K562 (cell line): Measurements from ENCODE around the gene ZKSCAN4. TPM values are rescaled to one million over a fixed set of nuclear protein-coding genes. Genes with fewer than 3 reads are reported as not detected.

Source experiments
- ADNP ChIP-seq: fragments of 200-800 bp; sonication (Bioruptor generic); IDR thresholded peaks from 2 replicates; pipeline ENCODE4 v1.6.1; 2016; ENCODE audit warnings: missing genetic modification characterization, missing compliant biosample characterization
- ATF7 ChIP-seq: fragments of 450-650 bp; IDR thresholded peaks from 2 replicates; pipeline ENCODE4 v1.7.1; 2014; ENCODE audit warnings: mild to moderate bottlenecking, moderate library complexity
- CREM ChIP-seq: IDR thresholded peaks from 2 replicates; pipeline ENCODE4 v1.6.1; 2014; ENCODE audit warnings: antibody characterized with exemption, low read depth
- E2F1 ChIP-seq: sonication (generic); formaldehyde crosslinking; IDR thresholded peaks from 2 replicates; pipeline ENCODE4 v1.8.1; 2023; ENCODE audit warnings: mild to moderate bottlenecking, missing genetic modification reagents, moderate library complexity
- ELF4 ChIP-seq: fragments of 450-650 bp; formaldehyde crosslinking; IDR thresholded peaks from 2 replicates; pipeline ENCODE4 v1.4.0; 2022; ENCODE audit warnings: missing genetic modification characterization
- HMGXB4 ChIP-seq: sonication (generic); formaldehyde crosslinking; IDR thresholded peaks from 2 replicates; pipeline ENCODE4 v1.8.1; 2023; ENCODE audit warnings: mild to moderate bottlenecking, missing genetic modification reagents
- HSF4 ChIP-seq: fragments of 250-450 bp; sonication (Bioruptor Pico); IDR thresholded peaks from 2 replicates; pipeline ENCODE4 v2.1.2; 2022; ENCODE audit warnings: mild to moderate bottlenecking, moderate library complexity, borderline replicate concordance
- PBX2 ChIP-seq, 2 experiments: IDR thresholded peaks in 1 of 2; conservative IDR thresholded peaks in 1 of 2; 2 replicates each; pipeline ENCODE4 v1.6.1; 2016; ENCODE audit warnings: low read depth in 2 of 2, mild to moderate bottlenecking in 1 of 2, missing compliant biosample characterization in 1 of 2, missing genetic modification characterization in 1 of 2, moderate library complexity in 1 of 2
- SMAD3 ChIP-seq: fragments of 450-650 bp; formaldehyde crosslinking; conservative IDR thresholded peaks from 2 replicates; pipeline ENCODE4 v1.4.0; 2020; ENCODE audit warnings: mild to moderate bottlenecking
- SRSF9 ChIP-seq: fragments of 200-400 bp; formaldehyde crosslinking; IDR thresholded peaks from 2 replicates; pipeline ENCODE4 v1.6.1; 2017; ENCODE audit warnings: low read depth, low read length, borderline replicate concordance
- ZBTB11 ChIP-seq, 3 experiments: fragments of 200-800 bp in 1 of 3; fragments of 250-450 bp in 1 of 3; fragments of 450-650 bp in 1 of 3; sonication (Bioruptor Pico) in 1 of 3; sonication (Bioruptor generic) in 1 of 3; formaldehyde crosslinking in 1 of 3; IDR thresholded peaks; 2 replicates each; pipeline versions ENCODE4 v1.6.1 to v1.8.0; 2016 to 2022; ENCODE audit warnings: mild to moderate bottlenecking in 2 of 3, missing genetic modification characterization in 2 of 3, missing compliant biosample characterization in 1 of 3, moderate library complexity in 1 of 3
- ZNF124 ChIP-seq: sonication (generic); formaldehyde crosslinking; IDR thresholded peaks from 2 replicates; pipeline ENCODE4 v1.8.1; 2022; ENCODE audit warnings: missing genetic modification reagents
- ZNF253 ChIP-seq: fragments of 250-450 bp; sonication (Bioruptor Pico); conservative IDR thresholded peaks from 2 replicates; pipeline ENCODE4 v1.6.1; 2021; ENCODE audit warnings: mild to moderate bottlenecking
- ZNF740 ChIP-seq, 3 experiments: fragments of 200-800 bp in 1 of 3; sonication (Bioruptor generic) in 1 of 3; sonication (generic) in 1 of 3; formaldehyde crosslinking in 1 of 3; IDR thresholded peaks; 2 replicates each; pipeline versions ENCODE4 v1.6.1 to v1.8.0; 2016 to 2022; ENCODE audit warnings: mild to moderate bottlenecking in 2 of 3, missing compliant biosample characterization in 2 of 3, missing genetic modification characterization in 2 of 3, missing genetic modification reagents in 1 of 3
- polyA plus RNA-seq, 8 experiments: library from polyadenylated mRNA; depleted of rRNA in 4 of 8; stranded (reverse) in 5 of 8; unstranded in 3 of 8; fragments of >200 nt; fragmentation: Nextera tagmentation in 2 of 8; fragmentation: Illumina TruSeq in 1 of 8; extraction: Ambion mirVana in 2 of 8; extraction: Trizol in 1 of 8; gene quantifications; 2 replicates each; pipeline versions ENCODE4 v1.2.1 to v1.2.3, GENCODE V29; 2011 to 2014; ENCODE audit warnings: inconsistent platforms in 1 of 8, missing spikeins in 1 of 8
- total RNA-seq, 7 experiments: library from RNA; depleted of rRNA in 6 of 7; stranded (reverse); fragments of >200 nt in 6 of 7; fragmentation: Illumina TruSeq in 2 of 7; extraction: Trizol in 2 of 7; gene quantifications; 2 replicates each; pipeline versions ENCODE4 v1.2.1 to v1.2.3, GENCODE V29; 2011 to 2021; ENCODE audit warnings: low replicate concordance in 1 of 7

Gene ZKSCAN4
- total and polyA plus RNA-seq, 9 of the 15 experiments (the other 6 are each of a cell fraction or from before 2014, with no cell fraction given) = 1.2 to 5.3 (median 4.7) TPM

- peak; percentile 62; the same call in 1 of the 2 replicates for TF ChIP-seq SMAD3 (CRISPR knock-in tag)
- no peak for TF ChIP-seq HSF4
- TF ChIP-seq CREM = peak; percentile 74
- peak; percentile 69; the same call in 1 of the 2 replicates for TF ChIP-seq E2F1 (CRISPR knock-in tag)
- peak; percentile 42; the same call in 1 of the 2 replicates for TF ChIP-seq ZNF740 (CRISPR knock-in tag; IDR thresholded peaks at IDR 0.05)
- no peak; a peak in 1 of 4 replicates for TF ChIP-seq ZNF740 (tag; IDR thresholded peaks at IDR 0.05)
- peak; percentile 81 for TF ChIP-seq ATF7
- no peak for TF ChIP-seq ZNF253 (CRISPR knock-in tag)
- TF ChIP-seq HMGXB4 (CRISPR knock-in tag) = no peak
- no peak for TF ChIP-seq PBX2 (CRISPR knock-in tag; IDR thresholded peaks at IDR 0.05; ENCODE audit: low read depth)
- 0 out of 2 replicates have a peak, but pooled peaks have one; percentile 52 for TF ChIP-seq PBX2 (tag; conservative IDR thresholded peaks at IDR 0.05; ENCODE audit: low read depth)
- TF ChIP-seq SRSF9 = no peak
- peak; percentile 93 to 99 (median 97); a peak in 5 of 6 replicates for TF ChIP-seq ZBTB11 (CRISPR knock-in tag; IDR thresholded peaks at IDR 0.05)
- no peak for TF ChIP-seq ADNP (tag)
- TF ChIP-seq ELF4 (CRISPR knock-in tag) = peak; percentile 58; the same call in 1 of the 2 replicates
- no peak for TF ChIP-seq ZNF124 (CRISPR knock-in tag)
Observed at GRCh38 chr6:28225056-28225834, 26.8 kb downstream of the ZKSCAN4 start, which contains the start of gene ZSCAN9 (continued).
